ENCODE data around the gene RCL1.
A peak's percentile ranks its signal among the peaks of the same experiment; 100 is the strongest.

The RCL1 gene

GRCh38 chr9:4792572-4793458 lies at the start of gene RCL1:
Gene RCL1 (plus strand): TSS chr9:4792944. CDS start chr9:4793092, 148 bp downstream.
- Histone ChIP-seq H3K4me3 (peak within 1 kb of the TSS; percentile 91 to 98), H3K27ac (peak within 1 kb of the TSS; percentile 98 to 99), H3K36me3 (no peaks in the 10 kb centered on the region), H3K4me1 (peaks cover 0 to 38% (median 14%) of the 10 kb centered on the region in 4 donors), H3K27me3 (no peaks in the 10 kb centered on the region), H3K9me3 (no peaks in the 10 kb centered on the region)
- peak; percentile 96 to 98 for DNase-seq
- intact Hi-C loops (cut with DNase I; ENCODE audit: low total_unique reads) = loop anchor here (5.0 kb wide), 1 partner anchor 194 kb away; the partner anchor contains the start of gene JAK2
- peak in 1 of 2 experiments; percentile 8 for TF ChIP-seq CTCF (IDR thresholded peaks at IDR 0.05)

GRCh38 chr9:4743131-4743875 lies 49.4 kb upstream of the RCL1 start:
- no peak for TF ChIP-seq CTCF (IDR thresholded peaks at IDR 0.05)
- Histone ChIP-seq H3K27ac (no peak overlapping the region), H3K9me3 (no peaks in the 10 kb centered on the region), H3K4me1 (peaks cover 0 to 16% (median 12%) of the 10 kb centered on the region in 4 donors), H3K27me3 (no peaks in the 10 kb centered on the region), H3K4me3 (no peak overlapping the region), H3K36me3 (no peaks in the 10 kb centered on the region)
- intact Hi-C loops (cut with DNase I; ENCODE audit: low total_unique reads) = loop anchor here (5.0 to 10.0 kb wide), 2 partner anchors 81 to 841 kb away; partner anchors contain the start of gene PLPP6
- no peak for DNase-seq

GRCh38 chr9:4746278-4747030 lies 46.3 kb upstream of the RCL1 start:
- Histone ChIP-seq H3K27me3 (no peaks in the 10 kb centered on the region), H3K4me1 (peaks cover 0 to 5% (median 2%) of the 10 kb centered on the region in 4 donors), H3K9me3 (no peaks in the 10 kb centered on the region), H3K4me3 (no peak overlapping the region), H3K27ac (no peak overlapping the region), H3K36me3 (no peaks in the 10 kb centered on the region)
- no peak for DNase-seq
- intact Hi-C loops (cut with DNase I; ENCODE audit: low total_unique reads) = loop anchor here (10.0 kb wide), 1 partner anchor 838 kb away; no protein-coding TSS in a partner anchor
- no peak for TF ChIP-seq CTCF (IDR thresholded peaks at IDR 0.05)

GRCh38 chr9:4748612-4749011 lies 44.1 kb upstream of the RCL1 start:
- Histone ChIP-seq H3K36me3 (no peaks in the 10 kb centered on the region), H3K27me3 (no peaks in the 10 kb centered on the region), H3K4me1 (no peaks in the 10 kb centered on the region), H3K9me3 (no peaks in the 10 kb centered on the region), H3K4me3 (no peak overlapping the region), H3K27ac (no peak overlapping the region)
- intact Hi-C loops (cut with DNase I; ENCODE audit: low total_unique reads) = loop anchor here (10.0 kb wide), 1 partner anchor 836 kb away; no protein-coding TSS in a partner anchor
- no peak for DNase-seq
- no peak for TF ChIP-seq CTCF (IDR thresholded peaks at IDR 0.05)
